B cell (primary cell): Measurements from ENCODE around the gene TNRC6A.

Experiments used
- EZH2 ChIP-seq: IDR thresholded peaks from 2 replicates; pipeline ENCODE4 v1.6.1; 2012; ENCODE audit warnings: borderline replicate concordance, low read depth, mild to moderate bottlenecking, moderate library complexity, low read length; ENCODE audit not compliant: insufficient read depth, poor library complexity, severe bottlenecking
- TF ChIP-seq, protein P1 (sequence below): fragments of 200-600 bp; IDR thresholded peaks from one replicate; pipeline ENCODE4 v1.8.0; 2022; ENCODE audit warnings: antibody characterized with exemption, mild to moderate bottlenecking

- TF ChIP-seq, protein P1, sequence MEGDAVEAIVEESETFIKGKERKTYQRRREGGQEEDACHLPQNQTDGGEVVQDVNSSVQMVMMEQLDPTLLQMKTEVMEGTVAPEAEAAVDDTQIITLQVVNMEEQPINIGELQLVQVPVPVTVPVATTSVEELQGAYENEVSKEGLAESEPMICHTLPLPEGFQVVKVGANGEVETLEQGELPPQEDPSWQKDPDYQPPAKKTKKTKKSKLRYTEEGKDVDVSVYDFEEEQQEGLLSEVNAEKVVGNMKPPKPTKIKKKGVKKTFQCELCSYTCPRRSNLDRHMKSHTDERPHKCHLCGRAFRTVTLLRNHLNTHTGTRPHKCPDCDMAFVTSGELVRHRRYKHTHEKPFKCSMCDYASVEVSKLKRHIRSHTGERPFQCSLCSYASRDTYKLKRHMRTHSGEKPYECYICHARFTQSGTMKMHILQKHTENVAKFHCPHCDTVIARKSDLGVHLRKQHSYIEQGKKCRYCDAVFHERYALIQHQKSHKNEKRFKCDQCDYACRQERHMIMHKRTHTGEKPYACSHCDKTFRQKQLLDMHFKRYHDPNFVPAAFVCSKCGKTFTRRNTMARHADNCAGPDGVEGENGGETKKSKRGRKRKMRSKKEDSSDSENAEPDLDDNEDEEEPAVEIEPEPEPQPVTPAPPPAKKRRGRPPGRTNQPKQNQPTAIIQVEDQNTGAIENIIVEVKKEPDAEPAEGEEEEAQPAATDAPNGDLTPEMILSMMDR: no peak
- TF ChIP-seq EZH2: no peak
These were observed 60.4 kb downstream of the TNRC6A start for GRCh38 chr16:24789881-24790280.
